Measurements from ENCODE around the gene CTNNA2.

The CTNNA2 gene

GRCh38 chr2:79714283-79714682 lies 201.4 kb downstream of the CTNNA2 start:
- DNase-seq: no peak

- no peak for DNase-seq
These were observed 202.5 kb downstream of the CTNNA2 start for GRCh38 chr2:79715338-79715737.

GRCh38 chr2:79716266-79716665 lies 203.4 kb downstream of the CTNNA2 start:
- no peak for DNase-seq

- no peak for DNase-seq
These were observed 204.6 kb downstream of the CTNNA2 start for GRCh38 chr2:79717364-79718007.

GRCh38 chr2:79721061-79721460 lies 208.2 kb downstream of the CTNNA2 start:
- DNase-seq: no peak

GRCh38 chr2:79721966-79722365 lies 209.1 kb downstream of the CTNNA2 start:
- no peak for DNase-seq

GRCh38 chr2:79723830-79724229 lies 211.0 kb downstream of the CTNNA2 start:
- DNase-seq: no peak

GRCh38 chr2:79729532-79729931 lies 216.7 kb downstream of the CTNNA2 start:
- no peak for DNase-seq

- no peak for DNase-seq
These were observed 221.7 kb downstream of the CTNNA2 start for GRCh38 chr2:79734518-79734917.

GRCh38 chr2:79740879-79741443 lies 228.1 kb downstream of the CTNNA2 start:
- no peak for DNase-seq

- DNase-seq: no peak
These were observed 237.5 kb downstream of the CTNNA2 start for GRCh38 chr2:79750321-79750720.

GRCh38 chr2:79757526-79757925 lies 244.7 kb downstream of the CTNNA2 start:
- no peak for DNase-seq

- no peak for DNase-seq
These were observed 245.2 kb downstream of the CTNNA2 start for GRCh38 chr2:79758042-79758441.

- no peak for DNase-seq
These were observed 246.0 kb downstream of the CTNNA2 start for GRCh38 chr2:79758749-79759282.

- no peak for DNase-seq
These were observed 258.1 kb downstream of the CTNNA2 start for GRCh38 chr2:79770926-79771325.

GRCh38 chr2:79771493-79771892 lies 258.6 kb downstream of the CTNNA2 start:
- no peak for DNase-seq

- no peak for DNase-seq
These were observed 261.2 kb downstream of the CTNNA2 start for GRCh38 chr2:79774016-79774415.

GRCh38 chr2:79776461-79776860 lies 263.6 kb downstream of the CTNNA2 start:
- no peak for DNase-seq

- no peak for DNase-seq
These were observed 267.9 kb downstream of the CTNNA2 start for GRCh38 chr2:79780781-79781180.

GRCh38 chr2:79782576-79783452 lies 270.0 kb downstream of the CTNNA2 start:
- DNase-seq: no peak

GRCh38 chr2:79788952-79789651 lies 276.3 kb downstream of the CTNNA2 start:
- no peak for DNase-seq

GRCh38 chr2:79789811-79790210 lies 277.0 kb downstream of the CTNNA2 start:
- DNase-seq: no peak

GRCh38 chr2:79792090-79792489 lies 279.2 kb downstream of the CTNNA2 start:
- DNase-seq: no peak

Data from NCI-H510A (cell line).